IMR-90 (cell line): ENCODE results near the gene TCERG1L.

Experiments used
- CTCF ChIP-seq: conservative IDR thresholded peaks from 2 replicates; pipeline ENCODE4 v1.5.1; 2012; ENCODE audit warnings: mild to moderate bottlenecking, low read depth, low read length, improper control_type of control experiment
- ELK1 ChIP-seq: fragments of 150-350 bp; IDR thresholded peaks from 2 replicates; pipeline ENCODE4 v1.6.1; 2016; ENCODE audit warnings: low read depth, mild to moderate bottlenecking, low read length, moderate library complexity, borderline replicate concordance
- FOS ChIP-seq: fragments of 150-350 bp; IDR thresholded peaks from 2 replicates; pipeline ENCODE4 v1.6.1; 2016; ENCODE audit warnings: low read depth, low read length
- NFE2L2 ChIP-seq: fragments of 150-350 bp; IDR thresholded peaks from 2 replicates; pipeline ENCODE4 v1.6.1; 2016; ENCODE audit warnings: low read depth, mild to moderate bottlenecking, low read length
- POLR2A ChIP-seq: IDR thresholded peaks from 2 replicates; pipeline ENCODE4 v1.6.1; 2012; ENCODE audit warnings: mild to moderate bottlenecking, low read depth, low read length
- RAD21 ChIP-seq: IDR thresholded peaks from 2 replicates; pipeline ENCODE4 v1.6.1; 2012; ENCODE audit warnings: low read length, improper control_type of control experiment
- RCOR1 ChIP-seq: IDR thresholded peaks from 2 replicates; pipeline ENCODE4 v1.6.1; 2012; ENCODE audit warnings: mild to moderate bottlenecking, low read length, improper control_type of control experiment; ENCODE audit not compliant: insufficient replicate concordance
- RFX5 ChIP-seq: IDR thresholded peaks from 2 replicates; pipeline ENCODE4 v1.8.0; 2012; ENCODE audit warnings: low read depth, mild to moderate bottlenecking, low read length, moderate library complexity
- SMC3 ChIP-seq: fragments of 150-350 bp; IDR thresholded peaks from 2 replicates; pipeline ENCODE4 v1.6.1; 2016; ENCODE audit warnings: low read depth, mild to moderate bottlenecking, antibody characterized with exemption, low read length, moderate library complexity

- no peak for TF ChIP-seq POLR2A
- TF ChIP-seq CTCF = no peak
- no peak for TF ChIP-seq FOS
- TF ChIP-seq RCOR1 = no peak
- TF ChIP-seq ELK1 = no peak
- TF ChIP-seq RFX5 = no peak
- no peak for TF ChIP-seq SMC3
- TF ChIP-seq RAD21 = no peak
- no peak for TF ChIP-seq NFE2L2
Observed at GRCh38 chr10:131053192-131053591, 258.3 kb downstream of the TCERG1L start.
